NCI-H2227 treated with DMSO at 0.1 percent for 48 hours (cell line): ENCODE measurements around the gene EPYC.

Experiments used
- DNase-seq: peaks from one replicate; lab custom pipeline; 2025; lab: John Stamatoyannopoulos, UW

The EPYC gene

DNA sequence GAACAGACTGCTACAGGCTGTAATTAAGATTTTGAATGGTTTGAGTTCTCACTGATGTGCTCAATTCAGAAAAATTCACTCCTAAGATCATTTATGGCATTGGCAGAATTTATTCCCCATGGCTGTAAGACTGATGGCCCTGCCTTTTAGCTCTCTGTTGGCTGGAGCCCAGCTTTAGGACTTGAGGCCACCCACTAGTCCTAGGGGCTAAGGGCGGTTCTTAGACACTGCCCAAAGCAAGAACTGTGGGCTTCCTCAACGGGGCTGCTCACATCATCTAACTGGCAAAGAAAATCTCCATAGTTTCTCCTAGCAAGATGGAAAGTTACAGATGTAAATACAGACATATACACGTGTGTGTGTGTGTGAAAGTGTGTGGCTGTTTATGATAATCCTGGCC is 46.4 kb downstream of the EPYC start:
- no peak for DNase-seq

DNA sequence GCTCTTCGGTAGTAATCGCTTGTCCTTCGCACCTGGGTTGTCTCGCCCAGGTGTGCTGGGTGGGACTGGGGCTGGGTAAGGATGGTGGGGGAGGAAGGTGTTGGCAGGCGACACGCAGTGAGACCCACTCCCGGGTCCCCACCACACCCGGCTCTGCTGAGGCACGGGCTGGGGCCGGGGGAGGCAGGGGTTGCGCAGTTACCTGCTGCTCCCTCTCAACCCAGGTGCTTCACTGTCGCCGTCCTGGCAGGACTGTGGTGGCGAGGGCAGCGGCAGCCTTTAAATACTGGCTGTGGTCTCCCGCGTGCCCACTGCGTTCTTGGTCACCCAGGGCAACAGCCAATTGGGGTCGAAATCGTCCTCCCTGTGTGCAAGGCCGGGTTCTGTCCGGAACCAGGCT is 49.9 kb downstream of the EPYC start, which contains the start of gene CCER1:
Gene CCER1 (minus strand): TSS at position 256 of the 400 bp plus-strand sequence. CDS start 434 bp downstream, outside the sequence.
- DNase-seq: no peak

DNA sequence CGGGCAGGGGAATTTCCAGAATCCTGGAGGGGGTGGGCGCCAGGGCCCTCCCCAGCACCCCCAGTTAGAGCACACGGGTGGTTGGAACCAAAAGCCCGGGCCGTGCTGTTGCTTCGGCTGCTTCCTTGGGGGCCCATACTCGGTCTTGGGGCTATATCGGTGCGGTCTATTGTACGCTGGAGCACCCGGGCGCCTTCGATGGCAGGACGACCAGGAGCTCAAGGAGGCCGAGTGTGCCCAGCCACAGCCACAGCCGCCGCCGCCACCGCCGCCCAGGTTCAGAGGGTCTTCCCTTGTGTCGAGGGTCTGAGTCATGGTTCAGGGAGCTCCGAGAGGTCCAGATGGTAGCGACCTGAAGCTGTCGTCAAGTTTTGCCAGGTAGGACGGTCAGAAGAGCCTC is 50.3 kb downstream of the EPYC start:
- DNase-seq: no peak

DNA sequence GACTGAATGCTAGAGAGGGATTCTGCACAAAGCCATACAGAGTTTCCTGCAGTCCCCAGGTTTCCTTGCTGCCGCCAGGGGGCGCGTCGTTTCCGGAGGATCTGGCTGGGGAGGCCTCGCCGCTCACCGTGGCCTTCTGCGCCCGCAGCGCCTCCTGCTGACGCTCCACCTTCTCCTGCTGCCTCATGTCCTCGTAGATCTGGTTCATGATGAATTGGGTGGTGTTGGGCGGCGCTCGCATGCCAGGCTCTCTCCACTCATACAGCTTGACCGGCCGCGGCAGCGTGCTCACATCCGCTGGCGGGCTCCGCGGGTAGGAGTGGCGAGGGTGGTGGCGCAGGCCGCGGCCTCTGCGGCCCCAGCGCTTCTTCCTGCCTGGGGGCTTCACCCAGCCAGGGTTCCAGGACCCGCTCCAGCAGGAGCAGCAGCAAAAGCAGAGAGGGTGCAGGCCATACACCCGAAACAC is 50.8 kb downstream of the EPYC start:
- no peak for DNase-seq

DNA sequence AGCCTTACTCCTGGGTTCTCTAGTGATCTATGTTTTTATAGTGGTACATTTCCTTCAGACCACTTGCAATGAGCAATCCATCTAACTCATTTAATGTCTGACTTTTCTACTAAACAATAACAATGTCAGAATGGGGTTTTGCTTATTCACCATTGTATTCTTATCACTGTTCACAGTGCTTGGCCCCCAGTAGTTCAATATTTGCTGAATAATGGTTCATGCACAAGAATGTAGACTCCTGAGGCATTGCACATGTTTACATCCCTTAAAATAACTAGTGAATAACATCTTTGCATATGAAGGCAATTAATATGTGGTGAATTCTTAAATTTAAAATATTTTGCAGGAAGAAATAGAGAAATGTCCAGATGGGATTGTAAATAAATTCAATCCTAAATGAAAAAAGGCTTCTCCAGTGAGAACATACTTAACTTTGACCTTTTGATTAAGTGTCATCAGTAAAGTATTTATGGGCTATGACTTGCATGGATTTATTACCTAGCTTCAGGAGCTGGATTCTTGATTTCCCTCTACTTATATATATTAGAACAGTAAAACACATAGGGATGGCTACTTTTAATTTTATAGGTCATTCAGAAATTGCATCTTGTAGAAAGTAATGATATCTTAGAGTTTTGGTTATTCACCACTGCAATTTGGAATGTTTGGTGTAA is 53.2 kb downstream of the EPYC start:
- no peak for DNase-seq

DNA sequence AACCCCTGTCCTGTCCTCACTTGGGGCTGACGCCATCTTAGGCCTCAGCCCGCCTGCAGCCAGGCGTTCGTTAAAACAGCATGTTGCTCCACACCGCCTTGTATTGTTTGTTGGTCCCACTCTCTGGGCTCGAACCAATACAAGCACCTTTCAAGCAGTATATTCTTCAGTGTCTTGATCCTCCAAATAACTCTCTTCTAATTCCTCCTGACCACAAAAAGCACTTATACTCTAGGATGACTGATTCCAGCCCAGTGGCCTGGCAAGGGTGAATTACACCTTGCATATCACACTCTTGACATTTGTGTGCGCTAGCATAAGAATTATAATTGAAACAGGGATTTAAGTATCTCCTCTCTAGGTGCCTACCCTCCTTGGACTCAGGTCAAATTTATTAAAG is 56.9 kb downstream of the EPYC start:
- no peak for DNase-seq

DNA sequence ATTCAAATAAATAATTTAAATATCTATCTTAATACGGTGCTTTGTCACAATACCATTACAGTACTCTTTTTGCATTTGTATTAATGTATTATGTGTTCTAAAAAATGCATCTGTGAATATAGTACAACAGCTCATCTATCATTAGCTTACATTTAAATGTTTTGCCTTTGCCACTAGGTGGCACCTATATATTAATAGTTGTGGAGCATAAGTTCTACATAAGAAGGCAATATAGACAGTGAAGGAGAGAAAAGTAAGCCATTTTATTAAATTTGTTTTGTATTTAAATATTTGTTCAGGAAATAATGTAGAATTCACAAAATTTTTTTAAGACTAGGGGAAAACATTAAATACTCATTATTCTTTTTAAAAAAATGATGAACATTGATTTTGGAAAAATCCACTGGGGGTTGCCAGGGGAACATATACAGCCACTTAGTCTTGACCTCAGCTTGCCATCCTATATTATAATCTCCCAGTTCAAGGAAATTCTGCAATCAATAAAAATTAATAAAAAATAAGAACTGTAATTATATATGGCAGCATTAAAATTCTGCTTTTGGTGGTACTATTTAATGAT is 59.6 kb downstream of the EPYC start:
- peak; percentile 26 for DNase-seq

DNA sequence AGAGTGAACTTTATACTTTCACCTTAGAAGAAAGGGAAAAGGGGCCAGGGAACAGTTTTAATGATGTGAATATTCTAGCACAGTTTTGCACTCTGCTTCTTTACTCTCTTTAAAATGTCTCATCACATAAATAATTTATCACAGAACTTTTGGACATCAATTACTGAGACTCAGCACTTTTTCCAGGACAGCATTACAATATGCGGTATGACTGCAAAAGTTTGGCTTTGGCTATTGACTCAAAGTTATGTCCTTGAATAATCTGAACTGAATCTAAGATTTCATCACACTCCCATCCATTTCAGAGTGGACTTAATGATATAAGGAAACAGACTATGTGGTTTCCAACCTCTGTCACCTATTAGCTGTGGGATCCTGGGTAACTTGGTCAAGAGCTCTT is 61.5 kb downstream of the EPYC start:
- DNase-seq: no peak

DNA sequence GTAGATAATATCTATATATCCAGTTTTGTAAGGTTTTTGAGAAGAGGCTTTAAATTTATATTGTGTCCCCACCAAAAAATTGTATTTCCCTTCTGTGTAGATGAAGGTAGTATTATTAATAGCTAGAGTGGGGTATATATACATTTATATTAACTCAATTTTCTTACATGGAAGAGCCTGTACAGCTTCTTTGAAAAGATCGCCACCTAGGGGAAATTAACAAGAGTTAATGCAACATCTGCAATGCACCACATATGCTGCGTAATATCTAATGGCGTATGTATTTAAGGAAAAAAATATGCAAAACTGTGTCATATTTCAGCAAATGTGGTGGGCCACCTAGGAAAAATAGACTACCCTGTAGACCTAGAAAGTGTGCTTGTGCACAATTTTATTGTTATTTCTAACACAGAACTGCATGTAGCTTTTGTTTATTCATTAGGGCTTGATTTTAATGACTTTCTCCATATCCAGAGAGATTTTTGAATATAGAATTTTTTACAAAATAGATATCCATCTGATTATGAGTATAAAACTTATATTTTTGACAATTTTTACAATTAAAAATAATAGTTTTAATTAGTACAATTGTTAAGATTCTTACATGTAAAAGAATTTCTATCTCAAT is 63.8 kb downstream of the EPYC start:
- DNase-seq: peak; percentile 76

DNA sequence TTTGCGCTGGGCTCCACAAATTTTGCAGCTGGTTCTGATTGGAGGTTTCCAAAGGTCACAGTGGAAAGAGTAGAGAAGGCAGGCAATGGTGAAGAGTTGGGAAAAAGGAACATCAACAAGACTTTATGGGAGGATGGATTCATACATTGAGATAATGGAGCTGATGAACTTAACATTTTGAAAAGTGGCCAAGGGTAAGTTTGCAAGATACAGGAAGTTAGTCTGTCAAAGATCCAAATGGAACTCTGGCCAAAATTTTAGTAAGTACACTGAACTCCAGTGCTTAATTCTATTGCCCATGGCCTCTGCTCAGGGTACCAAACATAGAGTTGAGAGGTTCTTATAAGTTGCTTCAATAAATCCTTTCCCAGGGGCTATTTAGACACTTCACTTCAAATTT is 65.4 kb downstream of the EPYC start:
- DNase-seq: no peak

DNA sequence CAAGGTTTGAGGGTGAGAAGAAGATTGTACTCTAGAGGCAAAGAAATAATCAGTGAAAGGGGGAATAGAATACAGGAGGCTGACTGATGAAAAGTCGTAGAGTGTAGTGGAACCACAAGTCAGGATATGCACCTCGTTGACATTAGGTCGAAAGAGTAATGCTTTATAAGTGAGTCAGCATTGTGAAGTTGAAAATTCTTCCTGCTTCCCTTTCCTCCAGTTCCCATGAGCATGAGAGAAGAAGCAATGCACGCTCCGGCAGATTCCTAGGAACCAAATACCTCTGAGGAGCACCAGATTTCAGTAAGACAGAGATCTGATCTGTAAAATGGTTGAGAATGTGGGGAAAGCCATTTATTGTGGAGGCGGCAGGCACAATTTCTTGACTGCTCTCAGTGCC is 66.3 kb downstream of the EPYC start:
- no peak for DNase-seq

DNA sequence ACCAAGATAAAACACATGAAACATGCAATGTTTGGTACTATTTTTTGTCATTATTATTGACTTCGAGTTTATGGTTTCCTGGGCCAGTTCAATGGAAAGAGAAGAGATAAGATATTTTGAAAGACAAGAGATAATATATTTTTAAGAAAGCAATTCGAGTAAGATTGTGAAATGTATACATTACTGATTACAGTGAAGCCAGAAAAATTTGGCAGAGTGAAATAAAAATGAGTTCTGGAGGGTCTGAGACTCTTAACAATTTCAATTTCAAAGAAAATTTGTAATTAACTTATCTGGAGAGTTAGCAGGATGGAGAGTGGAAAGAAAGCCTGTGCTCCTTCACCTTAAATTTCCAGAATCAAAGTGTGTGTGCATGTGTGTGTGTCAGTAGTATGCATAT is 67.1 kb downstream of the EPYC start:
- no peak for DNase-seq

DNA sequence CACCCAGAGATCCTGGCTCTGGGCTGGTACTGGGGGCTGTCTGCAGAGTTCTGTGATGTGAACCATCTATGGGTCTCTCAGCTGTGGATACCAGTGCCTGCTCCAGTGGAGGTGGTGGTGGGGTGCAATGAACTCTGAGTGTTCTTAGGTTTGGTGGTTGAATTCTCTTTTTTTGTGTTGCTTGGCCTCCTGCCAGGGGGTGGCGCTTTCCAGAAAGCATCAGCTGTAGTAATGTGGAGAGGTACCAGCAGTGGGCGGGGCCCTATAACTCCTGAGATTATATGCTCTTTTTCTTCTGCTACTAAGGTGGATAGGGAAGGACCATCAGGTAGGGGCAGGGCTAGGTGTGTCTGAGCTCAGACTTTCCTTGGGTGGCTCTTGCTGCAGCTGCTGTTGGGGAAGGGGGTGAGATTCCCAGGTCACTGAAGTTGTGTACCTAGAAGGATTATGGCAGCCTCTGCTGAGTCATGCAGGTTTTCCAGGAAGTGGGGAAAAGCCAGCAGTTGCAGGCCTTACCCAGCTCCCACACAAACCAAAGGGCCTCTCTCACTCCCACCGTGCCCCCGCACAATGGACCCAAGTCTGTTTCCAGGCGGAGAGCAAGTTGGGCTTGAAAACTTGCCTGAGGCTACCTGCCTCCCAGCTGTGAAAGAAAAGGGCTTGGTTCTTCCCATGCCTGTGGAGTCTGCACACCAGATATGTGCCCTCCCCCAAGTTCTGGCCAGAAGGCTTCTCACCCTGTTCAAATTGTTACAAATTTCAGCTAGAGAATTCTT is 68.4 kb downstream of the EPYC start:
- DNase-seq: no peak

DNA sequence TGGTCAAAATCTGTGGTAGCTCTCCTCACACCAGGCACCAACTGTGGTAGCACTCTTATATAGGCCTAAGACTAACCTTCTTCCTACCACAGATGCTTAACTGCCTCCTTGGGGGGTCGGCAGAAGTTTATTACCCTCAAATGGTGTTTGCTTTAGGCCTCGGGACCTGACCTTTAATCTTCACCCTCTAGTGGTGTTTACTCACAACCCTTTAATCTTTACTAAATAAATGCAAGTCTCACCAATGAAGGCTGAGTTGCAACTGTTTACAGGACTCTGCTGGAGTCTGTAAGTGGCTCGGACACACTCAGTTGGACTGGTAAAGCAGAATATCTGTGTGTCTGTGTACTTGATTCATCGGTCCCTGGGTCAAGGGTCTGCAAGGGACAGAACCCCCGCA is 79.2 kb downstream of the EPYC start:
- no peak for DNase-seq

DNA sequence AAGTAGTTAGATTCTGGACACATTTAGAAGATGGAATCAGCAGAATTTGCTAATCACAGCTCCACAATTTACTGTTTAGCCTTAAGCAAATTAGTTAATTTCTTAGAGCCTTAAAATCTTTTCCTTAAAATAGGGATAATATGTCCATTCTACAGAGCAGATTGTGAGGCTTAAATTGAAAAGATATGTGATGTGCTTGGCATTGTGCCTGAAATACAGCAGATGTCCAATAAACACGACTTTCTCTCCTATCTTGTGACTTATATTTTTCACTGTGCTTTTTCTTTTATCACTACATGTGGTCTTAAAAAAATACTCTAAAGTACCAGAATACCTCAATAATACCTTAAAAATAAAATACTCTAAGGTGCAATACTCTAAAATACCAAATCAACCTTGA is 80.4 kb downstream of the EPYC start:
- DNase-seq: no peak

DNA sequence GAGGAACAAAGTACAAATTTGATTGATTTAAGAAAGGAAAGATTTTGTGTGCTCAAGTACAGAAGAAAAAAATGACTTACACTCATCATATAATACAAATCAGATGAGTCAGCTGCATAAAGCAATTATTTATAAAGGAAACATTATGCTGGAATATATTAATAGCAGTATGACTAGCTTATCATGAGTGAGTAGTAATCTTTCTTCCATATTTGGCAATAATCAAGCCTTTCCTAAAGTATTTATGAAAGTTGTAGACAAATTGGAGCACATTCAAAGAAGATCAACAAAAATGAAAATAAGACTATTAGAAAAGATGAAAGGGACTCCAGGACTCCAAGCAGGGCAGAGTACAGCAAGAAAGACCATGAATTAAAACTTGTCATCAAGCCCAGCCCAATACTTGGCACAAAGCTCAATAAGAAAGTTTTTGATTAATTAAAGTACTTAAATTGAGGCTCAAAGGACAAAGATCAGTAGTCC is 82.6 kb downstream of the EPYC start:
- no peak for DNase-seq

DNA sequence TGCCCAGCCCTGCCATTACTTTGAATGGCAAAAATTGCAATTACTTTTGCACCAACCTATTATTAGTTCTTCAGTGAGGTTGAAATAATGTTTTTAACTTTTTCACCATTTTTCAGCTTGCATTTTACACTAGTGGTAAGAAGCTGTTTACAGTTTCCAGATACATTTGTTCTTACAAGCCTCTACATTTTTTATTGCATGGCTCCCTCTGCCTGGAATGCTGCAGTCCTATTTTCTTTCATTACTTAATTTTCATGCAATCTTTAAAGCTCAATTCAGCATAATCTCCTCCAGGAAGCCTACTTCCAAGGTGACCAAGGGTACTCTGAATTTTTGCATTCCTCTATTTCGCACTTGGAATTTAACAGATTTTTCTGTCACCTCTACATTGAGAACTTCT is 83.2 kb downstream of the EPYC start:
- no peak for DNase-seq

DNA sequence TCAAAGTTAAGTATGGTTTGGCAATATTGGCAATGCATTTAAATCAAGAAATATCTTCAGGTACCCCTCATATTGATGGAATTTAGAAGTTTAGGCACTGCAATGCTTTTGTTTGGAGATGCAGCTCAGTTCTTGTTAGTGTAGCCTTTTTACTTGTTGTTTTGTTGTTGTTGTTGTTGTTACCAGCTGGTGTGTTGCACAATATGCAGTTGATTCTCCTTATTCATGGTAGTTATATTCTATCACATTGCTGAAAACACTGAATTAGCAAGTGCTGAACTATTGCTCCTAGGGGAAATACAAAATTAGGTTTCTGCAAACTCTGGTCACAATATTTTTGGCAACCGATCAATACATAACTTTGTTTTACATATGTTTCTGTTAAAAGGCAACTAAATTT is 84.5 kb downstream of the EPYC start:
- no peak for DNase-seq

DNA sequence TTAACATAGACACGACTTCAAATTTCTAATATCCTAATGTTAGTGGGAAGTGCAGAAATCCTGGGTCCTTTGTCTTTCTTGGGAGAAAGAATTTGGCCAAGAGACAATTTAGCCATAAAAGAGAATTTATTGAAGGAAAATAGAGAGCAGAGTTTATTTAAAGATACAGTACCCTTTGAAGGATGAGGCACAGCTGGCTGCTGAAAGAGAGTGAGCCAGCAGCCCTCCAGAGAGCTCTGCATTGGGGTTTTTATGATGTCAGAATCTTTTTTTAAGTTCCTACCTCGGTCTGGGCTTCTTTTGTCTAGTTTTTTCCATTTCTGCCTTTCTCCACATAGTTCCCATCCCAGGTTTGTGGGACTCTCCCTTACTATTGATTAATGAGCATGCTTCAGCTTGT is 87.3 kb downstream of the EPYC start:
- DNase-seq: no peak

DNA sequence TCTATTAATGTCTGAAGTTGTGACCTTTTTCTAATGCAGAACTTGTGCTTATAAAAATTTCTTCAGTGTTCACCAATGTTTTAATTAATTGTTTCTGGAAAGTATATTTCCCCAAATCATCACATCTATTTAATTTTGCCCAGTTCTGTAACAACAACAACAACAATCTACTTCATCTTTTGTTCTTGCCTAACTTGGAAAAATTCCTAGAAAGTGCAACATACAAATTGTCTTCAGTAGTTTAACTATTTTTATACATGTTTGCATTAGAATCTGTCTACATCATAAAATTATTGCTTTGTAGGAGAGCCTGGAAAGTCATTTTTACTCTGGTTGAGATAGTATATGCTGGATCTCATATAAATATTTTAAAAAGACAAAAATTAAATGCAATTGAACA is 88.3 kb downstream of the EPYC start:
- DNase-seq: no peak

DNA sequence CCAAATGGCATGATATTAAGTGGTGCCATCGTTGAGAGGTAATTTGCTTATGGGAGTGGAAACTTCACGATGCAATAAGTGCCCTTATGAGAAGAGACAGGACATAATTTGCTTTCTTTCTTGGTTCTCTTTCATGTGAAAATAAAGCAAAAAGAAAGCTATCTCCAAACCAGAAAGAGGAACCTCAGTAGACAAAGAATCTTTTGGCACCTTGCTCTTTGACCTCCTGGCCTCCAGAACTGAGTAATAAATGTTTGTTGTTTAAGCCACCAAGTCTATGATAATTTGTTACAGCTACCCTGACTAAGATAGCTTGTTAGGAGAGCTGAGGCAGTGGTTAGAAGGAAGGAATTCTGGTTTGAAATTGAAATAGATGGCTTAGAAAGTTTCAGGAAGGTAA is 89.4 kb downstream of the EPYC start:
- DNase-seq: no peak
